PC-9 (cell line): ENCODE data around the gene PAXX.

Experiments
- CTCF ChIP-seq: fragments of 200-600 bp; sonication (generic); conservative IDR thresholded peaks from 2 replicates; pipeline ENCODE4 v1.6.1; 2017; ENCODE audit warnings: mixed run types, antibody characterized with exemption, mild to moderate bottlenecking, moderate library complexity
- EZH2 ChIP-seq: fragments of 200-600 bp; sonication (generic); IDR thresholded peaks from 2 replicates; pipeline ENCODE4 v1.8.0; 2017; ENCODE audit warnings: antibody characterized with exemption, low read depth

- TF ChIP-seq CTCF (no peak), EZH2 (no peak)
Measured at GRCh38 chr9:136995772-136996311, 3.6 kb downstream of the PAXX start.
